ENCODE results near the gene KCNG2. TPM values are rescaled to one million over a fixed set of nuclear protein-coding genes. Genes with fewer than 3 reads are reported as not detected.
"Not testable (repeated sequence)": the region's sequence is repeated elsewhere in the genome, so short reads cannot be mapped to it uniquely, and the experiment has no call there.

The KCNG2 gene
- total RNA-seq, 1 donor from 2014 or later = not detected

DNA sequence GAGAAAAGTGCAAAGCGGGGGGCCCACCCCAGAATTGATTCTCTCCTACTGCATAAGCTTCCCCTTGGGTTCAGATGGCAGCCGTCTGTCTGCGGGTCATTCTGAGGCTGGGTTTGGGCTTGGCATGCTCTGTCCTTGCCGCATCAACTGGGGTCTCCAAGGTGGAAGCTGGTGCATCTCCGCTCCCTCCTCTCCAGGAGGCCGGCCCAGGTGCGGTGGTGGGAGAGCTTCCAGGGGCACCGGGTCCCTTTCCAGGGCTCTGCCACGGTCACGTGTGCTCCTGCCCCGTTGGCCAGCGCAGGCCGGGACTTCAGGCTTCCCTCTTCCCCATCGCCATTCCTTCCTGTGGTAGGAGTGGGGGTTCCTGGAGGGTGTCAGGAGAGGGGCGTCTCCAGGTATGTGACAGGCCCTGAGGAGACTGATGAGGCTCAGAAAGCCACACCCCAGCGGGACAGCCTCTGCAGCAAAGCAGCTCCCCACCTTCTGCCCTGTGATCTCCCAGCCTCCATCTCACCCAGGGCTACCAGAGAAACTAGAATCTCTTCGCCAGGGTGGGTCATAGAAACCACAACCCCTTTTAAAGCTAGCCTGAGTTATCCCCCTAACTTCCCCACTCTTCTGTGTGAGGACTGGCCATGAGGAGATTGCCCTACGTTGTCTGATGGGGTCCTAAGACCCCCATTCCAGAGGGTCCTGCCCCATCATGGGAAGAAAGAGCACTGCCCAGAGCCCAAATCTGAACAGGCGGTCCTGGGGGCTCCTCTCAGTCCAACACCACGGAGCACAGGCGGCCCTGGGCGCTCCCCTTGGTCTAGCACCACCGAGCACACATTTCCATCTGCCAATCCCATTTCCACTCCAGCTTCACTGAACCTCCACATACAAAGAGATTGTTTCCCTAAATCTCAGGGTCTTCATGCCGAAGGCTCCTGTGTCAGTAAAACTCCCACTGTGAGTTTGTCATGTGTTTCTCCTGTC, 77.1 kb downstream of the KCNG2 start:
- H3K9me3 Mint-ChIP-seq = peaks cover under 1% of the 10 kb centered on the region
- no peak overlapping the region for H3K27ac Mint-ChIP-seq (ENCODE audit: unreplicated experiment)
- DNase-seq (ENCODE audit: low read depth, low spot score) = no peak
- TF ChIP-seq, protein P1, sequence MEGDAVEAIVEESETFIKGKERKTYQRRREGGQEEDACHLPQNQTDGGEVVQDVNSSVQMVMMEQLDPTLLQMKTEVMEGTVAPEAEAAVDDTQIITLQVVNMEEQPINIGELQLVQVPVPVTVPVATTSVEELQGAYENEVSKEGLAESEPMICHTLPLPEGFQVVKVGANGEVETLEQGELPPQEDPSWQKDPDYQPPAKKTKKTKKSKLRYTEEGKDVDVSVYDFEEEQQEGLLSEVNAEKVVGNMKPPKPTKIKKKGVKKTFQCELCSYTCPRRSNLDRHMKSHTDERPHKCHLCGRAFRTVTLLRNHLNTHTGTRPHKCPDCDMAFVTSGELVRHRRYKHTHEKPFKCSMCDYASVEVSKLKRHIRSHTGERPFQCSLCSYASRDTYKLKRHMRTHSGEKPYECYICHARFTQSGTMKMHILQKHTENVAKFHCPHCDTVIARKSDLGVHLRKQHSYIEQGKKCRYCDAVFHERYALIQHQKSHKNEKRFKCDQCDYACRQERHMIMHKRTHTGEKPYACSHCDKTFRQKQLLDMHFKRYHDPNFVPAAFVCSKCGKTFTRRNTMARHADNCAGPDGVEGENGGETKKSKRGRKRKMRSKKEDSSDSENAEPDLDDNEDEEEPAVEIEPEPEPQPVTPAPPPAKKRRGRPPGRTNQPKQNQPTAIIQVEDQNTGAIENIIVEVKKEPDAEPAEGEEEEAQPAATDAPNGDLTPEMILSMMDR (conservative IDR thresholded peaks at IDR 0.05) = no peak
- H3K4me1 Mint-ChIP-seq = no peaks in the 10 kb centered on the region
- H3K36me3 Mint-ChIP-seq (ENCODE audit: low read depth) = no peaks in the 10 kb centered on the region
- no peaks in the 10 kb centered on the region for H3K27me3 Mint-ChIP-seq (ENCODE audit: low read depth)
- no peak overlapping the region for H3K4me3 Mint-ChIP-seq

DNA sequence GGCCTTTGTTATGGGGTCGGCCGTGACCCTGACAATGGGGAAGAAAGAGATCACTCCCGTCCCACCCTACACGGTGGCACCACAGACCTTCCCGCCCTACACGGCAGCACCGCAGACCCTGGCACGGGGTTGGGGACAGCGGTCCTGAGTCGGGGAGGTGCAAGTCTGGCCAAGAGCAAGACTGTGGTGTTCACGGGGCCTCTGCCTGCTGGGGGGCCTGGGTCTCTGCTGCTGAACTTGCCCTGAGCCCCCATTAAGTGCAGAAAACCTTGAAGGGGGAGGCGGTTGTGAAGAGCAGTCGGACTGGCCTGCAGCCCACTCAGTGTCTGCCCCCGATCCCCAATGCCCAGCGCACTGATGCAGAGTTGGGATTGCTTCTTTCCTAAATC, 77.8 kb downstream of the KCNG2 start:
- TF ChIP-seq, protein P1 (conservative IDR thresholded peaks at IDR 0.05) = no peak
- Mint-ChIP-seq H3K27me3 (ENCODE audit: low read depth) (no peaks in the 10 kb centered on the region), H3K4me1 (no peaks in the 10 kb centered on the region), H3K27ac (ENCODE audit: unreplicated experiment) (no peak overlapping the region), H3K4me3 (no peak overlapping the region), H3K36me3 (ENCODE audit: low read depth) (no peaks in the 10 kb centered on the region), H3K9me3 (peaks cover 2% of the 10 kb centered on the region)
- no peak for DNase-seq (ENCODE audit: low read depth, low spot score)

DNA sequence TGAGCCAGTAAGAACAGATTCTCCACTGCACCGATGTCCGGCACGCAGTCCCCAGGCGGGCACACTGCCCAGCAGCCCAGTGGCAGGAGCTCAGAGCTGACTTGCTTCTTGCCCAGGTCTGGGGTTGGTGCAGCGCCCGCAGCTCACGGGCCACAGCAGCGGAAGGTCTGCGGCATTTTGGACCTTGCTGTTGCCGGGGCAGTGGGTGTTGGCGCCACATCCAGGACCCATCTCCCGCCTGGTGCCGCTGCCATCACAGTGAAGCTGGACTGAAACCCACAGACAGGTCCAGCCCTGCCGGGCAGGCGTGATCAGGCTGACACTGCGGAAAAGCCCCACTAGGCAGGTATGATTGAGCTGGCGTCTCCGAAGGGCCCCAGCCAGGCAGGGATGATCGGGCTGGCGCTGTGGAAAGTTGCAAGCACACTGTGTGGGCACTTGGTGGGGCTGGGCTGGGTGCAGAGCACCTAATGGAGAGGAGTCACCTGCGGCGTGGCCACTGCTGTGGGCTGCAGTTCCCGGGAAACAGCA, 78.3 kb downstream of the KCNG2 start:
- peaks cover 2% of the 10 kb centered on the region for H3K9me3 Mint-ChIP-seq
- H3K4me1 Mint-ChIP-seq = no peaks in the 10 kb centered on the region
- no peak for DNase-seq (ENCODE audit: low read depth, low spot score)
- TF ChIP-seq, protein P1 (conservative IDR thresholded peaks at IDR 0.05) = no peak
- no peaks in the 10 kb centered on the region for H3K36me3 Mint-ChIP-seq (ENCODE audit: low read depth)
- no peaks in the 10 kb centered on the region for H3K27me3 Mint-ChIP-seq (ENCODE audit: low read depth)
- no peak overlapping the region for H3K4me3 Mint-ChIP-seq
- no peak overlapping the region for H3K27ac Mint-ChIP-seq (ENCODE audit: unreplicated experiment)

DNA sequence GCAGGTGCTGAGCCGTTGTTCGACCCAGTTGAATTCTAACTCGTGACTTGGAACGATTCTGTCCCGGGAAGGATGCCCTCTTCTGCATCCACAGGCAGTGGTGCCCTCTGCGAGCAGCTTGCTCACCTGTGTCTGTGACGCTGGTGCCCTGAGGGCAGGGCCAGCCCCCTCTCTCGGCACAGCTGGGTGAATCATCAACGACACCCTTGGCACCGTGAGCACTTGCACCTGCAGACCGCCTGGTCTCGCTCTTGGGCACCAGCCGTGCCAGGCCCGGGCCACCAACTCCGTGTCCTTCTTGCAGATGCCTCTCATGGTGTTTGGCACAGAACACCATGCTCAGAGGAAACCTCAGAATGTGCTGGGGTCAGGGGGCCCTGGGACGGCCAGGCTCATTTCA, 78.8 kb downstream of the KCNG2 start:
- Mint-ChIP-seq H3K9me3 (peaks cover 2% of the 10 kb centered on the region), H3K27me3 (ENCODE audit: low read depth) (no peaks in the 10 kb centered on the region), H3K27ac (ENCODE audit: unreplicated experiment) (no peak overlapping the region), H3K36me3 (ENCODE audit: low read depth) (no peaks in the 10 kb centered on the region), H3K4me3 (no peak overlapping the region), H3K4me1 (no peaks in the 10 kb centered on the region)
- TF ChIP-seq, protein P1 (conservative IDR thresholded peaks at IDR 0.05) = no peak
- DNase-seq (ENCODE audit: low read depth, low spot score) = no peak

DNA sequence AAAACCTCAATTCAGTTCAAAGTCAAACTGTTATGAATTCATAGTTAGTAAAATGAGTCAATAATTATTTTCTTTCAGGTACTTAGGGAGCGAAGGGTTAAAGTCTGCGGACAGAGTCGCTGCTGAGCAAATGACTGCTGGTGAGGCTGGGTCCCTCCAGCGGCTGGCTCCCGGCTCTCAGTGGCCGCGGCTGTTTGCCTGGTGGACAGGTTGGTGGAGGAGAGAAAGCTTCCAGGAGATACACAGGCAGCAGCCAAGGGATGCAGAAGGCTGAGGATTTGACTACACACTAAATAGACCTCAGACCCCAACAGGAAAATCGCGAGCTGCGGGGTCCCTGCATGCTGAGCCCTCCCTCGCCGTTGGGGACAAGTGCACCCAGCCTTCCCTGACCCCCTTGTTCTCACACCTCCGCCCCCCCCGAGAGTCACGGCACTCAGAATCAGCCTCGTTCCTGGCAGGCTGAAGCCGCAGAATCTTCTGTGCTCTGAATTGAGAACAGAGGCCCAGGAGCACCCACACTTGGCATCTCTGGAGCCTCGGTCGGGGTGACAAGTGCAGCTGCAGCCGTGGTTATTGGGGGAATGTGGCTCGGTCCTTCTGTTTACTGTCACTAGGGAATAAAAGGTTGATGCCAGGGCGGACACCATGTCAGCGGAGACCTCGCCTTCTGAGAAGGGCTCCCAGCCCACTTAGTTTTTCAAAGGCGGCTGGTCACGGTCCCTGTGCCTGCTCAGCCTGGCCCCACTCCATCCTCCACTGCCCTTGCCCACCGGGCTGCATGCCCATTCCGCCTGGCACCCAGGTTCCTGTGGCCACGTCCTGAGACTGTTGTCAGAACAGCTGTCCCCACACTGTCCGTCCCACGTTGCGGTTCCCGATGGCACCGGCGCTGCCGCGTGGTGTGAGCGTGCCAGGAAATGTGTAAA, 79.7 kb downstream of the KCNG2 start:
- TF ChIP-seq, protein P1 (conservative IDR thresholded peaks at IDR 0.05) = no peak
- Mint-ChIP-seq H3K4me3 (no peak overlapping the region), H3K4me1 (no peaks in the 10 kb centered on the region), H3K27ac (ENCODE audit: unreplicated experiment) (no peak overlapping the region), H3K27me3 (ENCODE audit: low read depth) (no peaks in the 10 kb centered on the region), H3K36me3 (ENCODE audit: low read depth) (peaks cover 2% of the 10 kb centered on the region), H3K9me3 (peaks cover 2% of the 10 kb centered on the region)
- no peak for DNase-seq (ENCODE audit: low read depth, low spot score)

DNA sequence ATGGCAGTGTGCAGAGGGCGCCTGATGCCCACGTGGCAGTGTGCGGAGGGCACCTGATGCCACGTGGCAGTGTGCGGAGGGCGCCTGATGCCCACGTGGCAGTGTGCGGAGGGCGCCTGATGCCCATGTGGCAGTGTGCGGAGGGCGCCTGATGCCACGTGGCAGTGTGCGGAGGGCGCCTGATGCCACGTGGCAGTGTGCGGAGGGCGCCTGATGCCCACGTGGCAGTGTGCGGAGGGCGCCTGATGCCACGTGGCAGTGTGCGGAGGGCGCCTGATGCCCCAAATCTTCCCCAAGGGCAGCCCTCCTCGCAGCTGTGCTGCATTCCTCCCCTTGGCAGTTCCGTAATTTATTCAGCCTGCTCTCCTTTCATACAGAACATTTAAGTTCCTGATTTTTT, 80.5 kb downstream of the KCNG2 start:
- not testable (repeated sequence) for H3K27me3 Mint-ChIP-seq (ENCODE audit: low read depth); H3K4me3 Mint-ChIP-seq; H3K4me1 Mint-ChIP-seq; H3K27ac Mint-ChIP-seq (ENCODE audit: unreplicated experiment); DNase-seq (ENCODE audit: low read depth, low spot score); H3K9me3 Mint-ChIP-seq; H3K36me3 Mint-ChIP-seq (ENCODE audit: low read depth)
